IMR-90 (cell line): Measurements from ENCODE around the gene IRF2BP1. TPM values are rescaled to one million over a fixed set of nuclear protein-coding genes. Genes with fewer than 3 reads are reported as not detected.

ENCODE experiments used
- BHLHE40 ChIP-seq: fragments of 150-350 bp; IDR thresholded peaks from 2 replicates; pipeline ENCODE4 v1.6.1; 2016; ENCODE audit warnings: mild to moderate bottlenecking, low read depth, low read length
- CEBPB ChIP-seq: IDR thresholded peaks from 2 replicates; pipeline ENCODE4 v1.6.1; 2012; ENCODE audit warnings: low read depth, low read length, improper control_type of control experiment
- RCOR1 ChIP-seq: IDR thresholded peaks from 2 replicates; pipeline ENCODE4 v1.6.1; 2012; ENCODE audit warnings: mild to moderate bottlenecking, low read length, improper control_type of control experiment; ENCODE audit not compliant: insufficient replicate concordance
- polyA plus RNA-seq, 3 experiments: library from polyadenylated mRNA; depleted of rRNA; stranded (reverse); fragments of >200 nt; gene quantifications; 2 replicates each; pipeline ENCODE4 v1.2.3, GENCODE V29; 2012; ENCODE audit warnings: low replicate concordance in 1 of 3
- total RNA-seq: library from RNA; depleted of rRNA; stranded (reverse); fragments of >200 nt; gene quantifications from 2 replicates; pipeline ENCODE4 v1.2.3, GENCODE V29; 2012

Gene IRF2BP1
- total and polyA plus RNA-seq, 2 of the 4 experiments (the other 2 are of a cell fraction) = 4.5 to 8.5 TPM

DNA sequence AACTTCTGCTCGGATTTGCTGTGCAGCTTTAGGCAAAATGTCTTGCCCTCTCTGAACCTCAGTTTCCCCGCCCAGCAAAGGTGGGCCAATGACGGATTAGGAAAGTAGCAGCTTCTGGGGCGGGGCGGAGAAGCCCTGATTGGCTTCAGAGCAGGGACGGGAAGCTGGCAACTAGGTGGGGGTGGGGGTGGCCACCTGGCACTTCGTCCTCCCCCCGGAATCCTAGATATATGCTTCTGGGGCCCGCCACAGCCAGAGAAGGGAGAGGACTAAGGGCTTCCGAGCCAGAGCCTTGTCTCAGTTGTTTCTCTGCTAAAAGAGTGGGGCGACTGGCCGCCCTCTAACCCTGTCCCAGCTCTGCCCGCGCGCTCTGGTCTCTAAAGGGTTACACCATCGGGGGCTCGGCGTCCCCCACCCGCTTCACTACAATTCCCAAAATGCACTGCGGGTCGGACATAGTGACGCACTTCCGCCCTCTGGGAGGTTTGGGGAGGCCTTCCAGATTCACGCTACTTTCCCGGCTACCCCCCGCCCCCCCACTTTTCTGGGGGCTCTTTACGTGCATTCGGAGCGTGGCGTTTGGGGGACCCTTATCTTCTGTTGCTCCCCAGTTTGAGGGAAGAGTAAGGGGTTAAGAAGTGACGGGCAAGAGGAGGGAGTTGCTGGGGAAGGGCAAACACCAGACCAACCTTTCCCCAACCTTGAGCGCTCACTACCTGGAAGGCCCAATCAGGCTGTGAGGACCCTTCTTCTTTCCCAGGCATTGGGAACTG, 672 bp upstream of the IRF2BP1 start (continued):
- TF ChIP-seq CEBPB (0 out of 2 replicates have a peak, but pooled peaks have one; percentile 19), RCOR1 (no peak), BHLHE40 (no peak)
